Activated B cell treated with CpG ODN at 0.5 μM for 24 hours (primary cell): Measurements from ENCODE around the gene GID8. TPM values are rescaled to one million over a fixed set of nuclear protein-coding genes. Genes with fewer than 3 reads are reported as not detected.
"Not testable (repeated sequence)": the region's sequence is repeated elsewhere in the genome, so short reads cannot be mapped to it uniquely, and the experiment has no call there.

Source experiments
- ATAC-seq: fragments of 200-7000 bp; cut with Tn5 transposase; one replicate; pipeline ENCODE4 v1.10.0; 2021; ENCODE audit warnings: low read depth, mild to moderate bottlenecking, moderate library complexity
- CTCF ChIA-PET: fragments of 350-600 bp; sonication (Branson Sonifier 250); formaldehyde crosslinking; loops from one replicate; lab custom pipeline; 2021; ENCODE audit warnings: antibody characterized with exemption; lab: Charles Lee
- POLR2A ChIA-PET: fragments of 350-600 bp; sonication (Branson Sonifier 250); formaldehyde crosslinking; loops from one replicate; lab custom pipeline; 2021; ENCODE audit warnings: antibody characterized with exemption; lab: Charles Lee
- DNase-seq: peaks from one replicate; pipeline ENCODE4 v3.0.0; 2022
- H3K27ac Mint-ChIP-seq: one replicate; pipeline ENCODE4 v1.8.0; 2020; ENCODE audit warnings: mixed read lengths
- H3K27me3 Mint-ChIP-seq: one replicate; pipeline ENCODE4 v1.8.0; 2021; ENCODE audit warnings: mixed read lengths
- H3K36me3 Mint-ChIP-seq: one replicate; pipeline ENCODE4 v1.8.0; 2021; ENCODE audit warnings: low read depth, mixed read lengths
- H3K4me1 Mint-ChIP-seq: one replicate; pipeline ENCODE4 v1.8.0; 2021; ENCODE audit warnings: mixed read lengths
- H3K4me3 Mint-ChIP-seq: one replicate; pipeline ENCODE4 v1.8.0; 2020; ENCODE audit warnings: mild to moderate bottlenecking, mixed read lengths
- H3K9me3 Mint-ChIP-seq: one replicate; pipeline ENCODE4 v1.8.0; 2020; ENCODE audit warnings: mixed read lengths
- intact Hi-C: fragments of 100-400 bp; cut with micrococcal nuclease; formaldehyde crosslinking; loops from one replicate; pipeline ENCODE4 v1.15.1; 2024
- total RNA-seq: library from RNA; stranded (reverse); gene quantifications from 2 replicates; pipeline ENCODE4 v1.2.3, GENCODE V29; 2022
- TF ChIP-seq, protein P1 (sequence below): fragments of 200-600 bp; IDR thresholded peaks from one replicate; pipeline ENCODE4 v1.8.0; 2022; ENCODE audit warnings: antibody characterized with exemption, mild to moderate bottlenecking

GID8 gene
- total RNA-seq, 1 donor from 2014 or later: 43.1 TPM

DNA sequence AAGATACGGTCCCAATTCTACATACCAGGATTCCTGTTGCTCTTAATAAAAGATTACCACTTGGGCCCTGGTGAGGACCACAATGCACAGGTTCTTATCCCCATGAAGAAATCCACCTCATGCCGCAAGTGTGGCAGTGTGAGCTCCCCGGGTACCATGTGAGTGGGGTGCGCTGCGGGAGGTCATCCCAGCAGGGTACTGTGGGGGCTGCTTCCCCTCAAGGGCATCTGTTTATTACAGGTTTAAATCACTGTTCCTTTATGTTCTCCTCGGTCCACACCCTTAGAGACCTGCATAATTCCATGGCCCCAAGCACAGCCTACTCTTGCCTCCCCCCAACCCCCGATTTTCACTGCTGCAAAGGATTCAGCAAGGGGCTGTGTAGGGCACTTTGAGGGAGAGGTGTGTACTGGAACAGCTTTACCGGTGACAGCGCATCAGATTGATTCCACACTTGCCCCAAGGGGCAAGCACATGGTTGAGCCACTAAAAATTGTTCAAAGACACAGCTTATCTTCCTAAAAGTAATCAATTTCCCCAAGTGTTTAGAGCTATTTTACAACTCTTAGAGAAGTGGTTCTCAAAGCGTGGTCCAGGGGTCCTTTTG lies 17.8 kb upstream of the GID8 start:
- DNase-seq (no peak), ATAC-seq (no peak)
- H3K4me1 Mint-ChIP-seq: peaks cover 92% of the 10 kb centered on the region
- intact Hi-C loops: loop anchor here (10.0 kb wide), 1 partner anchor 295 kb away; no protein-coding TSS in a partner anchor
- CTCF ChIA-PET: interaction anchor here (1.0 to 4.7 kb wide), 2 partner anchors 19 to 70 kb away, joined by 3 to 26 read pairs; no protein-coding TSS in a partner anchor
- H3K27ac Mint-ChIP-seq: peak overlapping the region; percentile 63
- POLR2A ChIA-PET: interaction anchor here (1.4 to 3.8 kb wide), 2 partner anchors 17 to 34 kb away, joined by 3 to 15 read pairs; no protein-coding TSS in a partner anchor
- no peaks in the 10 kb centered on the region for H3K9me3 Mint-ChIP-seq
- H3K27me3 Mint-ChIP-seq: no peaks in the 10 kb centered on the region
- TF ChIP-seq, protein P1, sequence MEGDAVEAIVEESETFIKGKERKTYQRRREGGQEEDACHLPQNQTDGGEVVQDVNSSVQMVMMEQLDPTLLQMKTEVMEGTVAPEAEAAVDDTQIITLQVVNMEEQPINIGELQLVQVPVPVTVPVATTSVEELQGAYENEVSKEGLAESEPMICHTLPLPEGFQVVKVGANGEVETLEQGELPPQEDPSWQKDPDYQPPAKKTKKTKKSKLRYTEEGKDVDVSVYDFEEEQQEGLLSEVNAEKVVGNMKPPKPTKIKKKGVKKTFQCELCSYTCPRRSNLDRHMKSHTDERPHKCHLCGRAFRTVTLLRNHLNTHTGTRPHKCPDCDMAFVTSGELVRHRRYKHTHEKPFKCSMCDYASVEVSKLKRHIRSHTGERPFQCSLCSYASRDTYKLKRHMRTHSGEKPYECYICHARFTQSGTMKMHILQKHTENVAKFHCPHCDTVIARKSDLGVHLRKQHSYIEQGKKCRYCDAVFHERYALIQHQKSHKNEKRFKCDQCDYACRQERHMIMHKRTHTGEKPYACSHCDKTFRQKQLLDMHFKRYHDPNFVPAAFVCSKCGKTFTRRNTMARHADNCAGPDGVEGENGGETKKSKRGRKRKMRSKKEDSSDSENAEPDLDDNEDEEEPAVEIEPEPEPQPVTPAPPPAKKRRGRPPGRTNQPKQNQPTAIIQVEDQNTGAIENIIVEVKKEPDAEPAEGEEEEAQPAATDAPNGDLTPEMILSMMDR: no peak
- H3K4me3 Mint-ChIP-seq: peak overlapping the region; percentile 63
- peaks cover 12% of the 10 kb centered on the region for H3K36me3 Mint-ChIP-seq

DNA sequence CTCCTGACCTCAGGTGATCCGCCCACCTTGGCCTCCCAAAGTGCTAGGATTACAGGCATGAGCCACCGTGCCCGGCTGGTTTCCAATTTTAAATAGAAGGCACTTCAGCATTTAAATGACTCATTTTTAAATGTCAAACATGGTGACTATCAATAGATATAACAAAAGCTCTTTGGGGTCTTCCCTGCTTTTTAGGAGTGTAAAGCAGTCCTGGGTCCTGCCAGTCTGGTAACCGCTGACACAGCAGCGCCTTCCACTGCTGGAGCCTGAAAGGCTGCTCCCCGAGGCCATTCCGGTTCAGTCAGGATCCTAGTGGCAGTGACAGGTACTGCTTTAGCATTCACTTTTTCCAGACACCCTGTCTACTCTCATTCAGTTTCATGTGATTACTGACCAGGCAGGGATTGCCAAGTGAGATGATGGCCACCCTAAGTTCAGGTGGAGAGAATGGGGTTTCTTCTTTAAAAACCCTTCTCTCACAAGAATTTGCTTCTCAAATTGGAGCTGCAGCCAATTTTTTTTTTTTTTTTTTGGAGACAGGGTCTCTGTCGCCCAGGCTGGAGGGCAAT lies 16.7 kb upstream of the GID8 start:
- ATAC-seq (peak; percentile 53), DNase-seq (no peak)
- Mint-ChIP-seq H3K4me3 (peak overlapping the region; percentile 69), H3K9me3 (no peaks in the 10 kb centered on the region), H3K36me3 (peaks cover 13% of the 10 kb centered on the region), H3K27ac (peak overlapping the region; percentile 65), H3K4me1 (peaks cover 87% of the 10 kb centered on the region), H3K27me3 (no peaks in the 10 kb centered on the region)
- POLR2A ChIA-PET: interaction anchor here (1.1 to 3.8 kb wide), 2 partner anchors 33 to 59 kb away, joined by 3 to 15 read pairs; no protein-coding TSS in a partner anchor
- TF ChIP-seq, protein P1: no peak
- intact Hi-C loops: loop anchor here (1.0 to 10.0 kb wide), 2 partner anchors 21 to 296 kb away; no protein-coding TSS in a partner anchor
- CTCF ChIA-PET: interaction anchor here (1.0 kb wide), 1 partner anchor 72 kb away, joined by 3 read pairs; no protein-coding TSS in a partner anchor

DNA sequence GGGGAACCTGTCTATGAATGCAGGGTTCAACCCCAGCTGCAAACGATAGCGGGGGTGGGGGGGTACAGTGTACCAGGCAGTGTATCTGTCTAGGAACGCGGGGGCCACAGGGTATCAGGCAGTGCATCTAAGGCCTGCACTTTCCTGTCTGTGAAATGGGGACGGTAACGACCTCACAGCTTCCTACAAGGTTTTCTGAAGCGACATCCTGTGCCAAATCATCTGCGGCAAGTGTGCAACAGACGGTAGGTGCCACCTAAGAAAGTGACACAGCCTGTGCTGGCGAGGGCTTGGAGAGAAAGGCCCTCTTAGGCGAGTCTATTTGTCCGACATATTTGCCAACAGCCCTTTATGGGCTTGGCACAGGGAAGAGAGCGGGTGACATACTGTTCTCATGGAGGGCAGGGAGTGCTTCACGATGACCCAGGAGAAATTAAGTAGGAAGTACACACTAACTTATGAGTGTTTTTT lies 15.5 kb upstream of the GID8 start:
- H3K4me3 Mint-ChIP-seq: peak overlapping the region; percentile 59
- intact Hi-C loops: loop anchor here (10.0 kb wide), 1 partner anchor 298 kb away; no protein-coding TSS in a partner anchor
- ATAC-seq (no peak), DNase-seq (no peak)
- peaks cover 86% of the 10 kb centered on the region for H3K4me1 Mint-ChIP-seq
- H3K27me3 Mint-ChIP-seq: no peaks in the 10 kb centered on the region
- no peaks in the 10 kb centered on the region for H3K9me3 Mint-ChIP-seq
- TF ChIP-seq, protein P1: no peak
- peak overlapping the region; percentile 72 for H3K27ac Mint-ChIP-seq
- POLR2A ChIA-PET: interaction anchor here (0.6 kb wide), 1 partner anchor 14 kb away, joined by 4 read pairs; no protein-coding TSS in a partner anchor
- peaks cover 6% of the 10 kb centered on the region for H3K36me3 Mint-ChIP-seq
- CTCF ChIA-PET: no interaction called here

DNA sequence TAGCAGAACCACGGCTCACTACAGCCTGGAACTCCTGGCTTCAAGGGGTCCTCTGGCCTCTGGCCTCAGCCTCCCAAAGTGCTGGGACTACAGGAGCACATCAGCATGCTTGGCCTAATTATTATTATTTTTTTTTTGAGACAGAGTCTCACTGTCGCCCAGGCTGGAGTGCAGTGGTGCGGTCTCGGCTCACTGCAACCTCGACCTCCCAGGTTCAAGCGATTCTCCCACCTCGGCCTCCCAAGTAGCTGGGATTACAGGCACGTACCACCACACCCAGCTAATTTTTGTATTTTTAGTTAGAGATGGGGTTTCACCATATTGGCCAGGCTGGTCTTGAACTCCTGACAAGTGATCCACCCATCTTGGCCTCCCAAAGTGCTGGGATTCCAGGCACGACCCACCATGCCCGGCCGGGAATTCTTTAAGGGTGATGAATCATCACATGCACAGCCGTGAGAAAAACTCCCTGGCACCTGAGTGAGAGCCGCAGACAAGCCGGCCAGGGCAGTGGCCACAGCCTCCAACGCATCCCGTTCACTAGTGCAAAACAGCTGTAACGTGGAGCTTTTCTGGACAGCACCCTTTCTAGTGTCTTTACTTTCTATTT lies 14.8 kb upstream of the GID8 start:
- H3K27me3 Mint-ChIP-seq, H3K9me3 Mint-ChIP-seq, ATAC-seq, DNase-seq, CTCF ChIA-PET, H3K36me3 Mint-ChIP-seq: not testable (repeated sequence)
- intact Hi-C loops: loop anchor here (10.0 kb wide), 1 partner anchor 298 kb away; no protein-coding TSS in a partner anchor
- peaks cover 86% of the 10 kb centered on the region for H3K4me1 Mint-ChIP-seq
- H3K27ac Mint-ChIP-seq: peak overlapping the region; percentile 72
- POLR2A ChIA-PET: interaction anchor here (0.5 kb wide), 1 partner anchor 22 kb away, joined by 5 read pairs; no protein-coding TSS in a partner anchor
- peak overlapping the region; percentile 59 for H3K4me3 Mint-ChIP-seq

DNA sequence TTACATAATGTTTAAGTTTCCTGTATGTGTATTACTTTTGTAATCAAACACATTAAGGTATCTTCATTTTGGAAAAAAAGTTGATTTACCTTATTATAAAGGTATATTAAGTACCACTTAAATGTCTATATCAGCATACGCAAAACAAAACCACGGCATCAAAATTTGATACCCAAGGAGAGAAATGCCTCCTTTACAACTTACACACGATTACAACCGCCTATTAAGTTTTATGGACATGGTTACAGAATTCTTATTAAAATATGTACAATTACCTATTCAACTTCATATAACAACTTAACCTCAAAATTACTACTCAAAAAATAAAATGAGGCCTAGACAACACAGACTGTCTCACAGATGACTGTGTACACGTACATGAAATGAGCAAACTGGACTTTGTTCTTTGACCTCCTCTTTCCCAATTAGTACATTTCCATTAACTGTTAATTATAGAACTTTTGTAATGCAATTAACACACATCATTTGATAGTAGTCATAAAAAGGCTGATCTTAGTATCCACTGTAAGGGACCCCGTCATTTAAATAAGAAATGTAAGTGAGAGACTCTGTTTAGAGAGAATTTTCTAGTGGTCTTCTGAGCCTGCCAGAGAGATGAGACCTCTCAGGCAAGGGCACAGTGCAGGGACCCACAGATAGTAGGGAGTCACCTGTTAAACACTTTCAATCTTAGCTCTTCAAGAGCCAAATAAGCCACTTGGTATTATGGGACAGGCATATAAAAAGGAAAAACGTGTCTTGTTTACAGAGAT lies 14.1 kb upstream of the GID8 start:
- Mint-ChIP-seq H3K4me1 (peaks cover 86% of the 10 kb centered on the region), H3K9me3 (no peaks in the 10 kb centered on the region), H3K4me3 (peak overlapping the region; percentile 97), H3K27me3 (no peaks in the 10 kb centered on the region), H3K27ac (peak overlapping the region; percentile 30), H3K36me3 (peaks cover 4% of the 10 kb centered on the region)
- intact Hi-C loops: loop anchor here (10.0 kb wide), 1 partner anchor 299 kb away; no protein-coding TSS in a partner anchor
- ATAC-seq (no peak), DNase-seq (no peak)
- ChIA-PET POLR2A (interaction anchor here (0.5 to 5.0 kb wide), 3 partner anchors 10 to 30 kb away, joined by 3 to 44 read pairs (median 5); partner anchors contain the start of gene SLC17A9), CTCF (no interaction called here)
- TF ChIP-seq, protein P1: no peak
